GDM1 (cell line): ENCODE measurements around the gene POGZ.
"Not testable (repeated sequence)": the region's sequence is repeated elsewhere in the genome, so short reads cannot be mapped to it uniquely, and the experiment has no call there.

Source experiments
- DNase-seq: peaks from one replicate; lab custom pipeline; 2025; lab: John Stamatoyannopoulos, UW

Gene POGZ

DNA sequence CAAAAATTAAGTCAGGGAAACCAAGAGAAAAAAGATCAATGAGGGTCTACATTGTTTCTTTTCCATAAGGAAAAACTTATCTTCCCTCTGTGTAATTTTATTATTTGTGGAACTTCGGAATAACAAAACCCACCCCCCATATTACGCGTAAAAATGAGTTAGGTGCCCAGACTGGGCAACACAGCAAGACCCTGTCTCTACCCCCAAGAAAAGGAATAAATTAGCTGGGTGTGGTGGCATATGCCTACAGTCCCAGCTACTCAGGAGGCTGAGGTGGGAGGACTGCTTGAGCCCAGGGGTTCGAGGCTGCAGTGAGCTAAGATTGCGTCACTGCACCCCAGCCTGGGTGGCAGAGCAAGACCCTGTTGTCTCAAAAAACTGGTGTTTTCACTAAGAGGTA, 39.5 kb downstream of the POGZ start:
- DNase-seq, result no peak

DNA sequence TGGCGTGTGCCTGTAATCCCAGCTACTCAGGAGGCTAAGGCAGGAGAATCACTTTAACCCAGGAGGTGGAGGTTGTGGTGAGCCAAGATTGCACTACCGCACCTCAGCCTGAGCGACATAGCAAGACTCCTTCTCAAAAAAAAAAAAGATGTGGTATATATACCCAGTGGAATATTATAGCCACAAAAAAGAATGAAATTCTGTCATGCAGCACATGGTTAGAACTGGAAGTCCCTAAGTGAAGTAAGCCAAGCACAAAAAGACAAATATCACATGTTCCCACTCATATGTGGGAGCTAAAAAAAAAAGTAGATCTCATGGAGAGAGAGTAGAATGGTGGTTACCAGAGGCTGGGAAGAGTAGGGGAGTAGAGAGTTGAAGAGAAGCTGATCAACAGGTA, 41.2 kb downstream of the POGZ start:
- DNase-seq, result no peak

DNA sequence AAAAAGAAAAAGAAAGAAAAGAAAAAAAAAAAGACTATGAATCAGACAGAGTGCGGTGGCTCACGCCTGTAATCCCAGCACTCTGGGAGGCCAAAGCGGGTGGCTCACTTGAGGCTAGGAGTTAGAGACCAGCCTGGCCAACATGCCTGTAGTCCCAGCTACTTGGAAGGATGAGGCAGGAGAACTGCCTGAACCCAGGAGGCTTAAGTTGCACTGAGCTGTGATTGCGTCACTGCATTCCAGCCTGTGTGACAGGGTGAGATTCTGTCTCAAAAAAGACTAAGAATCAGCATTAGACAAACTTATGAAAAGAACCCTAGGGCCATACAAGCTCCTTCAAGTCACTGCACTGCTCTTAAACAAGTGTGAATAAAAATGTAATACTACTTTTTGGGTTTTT, 43.1 kb downstream of the POGZ start:
- DNase-seq, result no peak

- no peak for DNase-seq
Observed at GRCh38 chr1:151411884-151412283, 47.4 kb downstream of the POGZ start.

GRCh38 chr1:151408891-151409290, 50.4 kb downstream of the POGZ start:
- no peak for DNase-seq

GRCh38 chr1:151407304-151407703, 52.0 kb downstream of the POGZ start:
- DNase-seq, result no peak

DNA sequence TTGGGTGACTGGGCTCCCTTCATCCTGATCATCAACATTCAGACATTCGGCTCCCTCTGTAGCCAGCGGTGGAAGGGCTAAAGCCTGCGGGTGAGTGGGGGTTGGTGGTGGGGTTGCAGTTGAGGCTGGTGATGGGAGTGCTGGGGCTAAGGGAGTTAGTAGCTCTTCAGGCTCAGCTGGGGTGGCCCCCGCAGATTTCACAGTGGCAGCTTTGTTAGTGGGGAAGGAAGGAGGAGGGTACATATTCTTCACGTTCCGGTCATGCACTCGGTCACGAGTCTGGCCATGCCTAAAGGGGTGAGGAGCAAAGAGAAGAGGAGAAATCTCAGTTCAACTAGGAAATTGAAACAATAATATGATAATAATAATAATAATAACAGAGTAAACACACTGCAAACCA, 53.1 kb downstream of the POGZ start:
- no peak for DNase-seq

DNA sequence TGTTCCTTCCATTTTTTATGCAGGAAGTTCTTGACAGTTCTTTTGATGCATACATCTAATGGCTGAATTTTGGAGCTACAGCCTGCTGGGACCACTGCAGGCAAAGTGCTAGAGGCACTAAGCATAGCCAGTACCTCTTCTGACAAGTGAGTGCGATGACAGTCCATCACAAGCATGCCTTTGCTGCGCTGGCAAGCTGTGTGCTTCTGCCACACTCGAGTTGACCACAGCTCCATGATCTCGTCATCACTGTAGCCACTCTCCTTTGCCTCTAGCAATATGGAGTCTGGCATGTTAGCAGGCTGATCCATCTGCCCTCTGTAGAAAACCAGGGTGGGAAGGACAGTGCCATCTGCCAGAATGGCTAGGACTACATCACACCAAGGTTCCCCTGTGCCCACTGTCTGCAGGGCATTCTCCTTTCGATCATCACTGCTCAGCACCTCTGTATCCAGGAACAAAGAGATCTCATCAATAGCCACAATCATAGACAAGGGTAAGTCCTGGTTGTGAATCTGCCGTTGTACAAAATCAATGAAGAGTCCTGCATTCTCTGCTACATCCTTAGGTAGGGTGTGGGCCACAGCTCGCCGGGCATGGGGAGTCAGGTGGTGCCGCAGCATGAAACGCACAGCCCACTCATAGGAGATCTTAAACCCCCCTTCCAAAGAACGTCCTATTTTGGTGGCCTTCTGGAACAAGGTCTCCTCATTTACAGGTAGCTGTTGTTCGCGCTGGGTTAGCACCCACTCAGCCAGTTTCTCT, 53.9 kb downstream of the POGZ start:
- DNase-seq, result no peak

DNA sequence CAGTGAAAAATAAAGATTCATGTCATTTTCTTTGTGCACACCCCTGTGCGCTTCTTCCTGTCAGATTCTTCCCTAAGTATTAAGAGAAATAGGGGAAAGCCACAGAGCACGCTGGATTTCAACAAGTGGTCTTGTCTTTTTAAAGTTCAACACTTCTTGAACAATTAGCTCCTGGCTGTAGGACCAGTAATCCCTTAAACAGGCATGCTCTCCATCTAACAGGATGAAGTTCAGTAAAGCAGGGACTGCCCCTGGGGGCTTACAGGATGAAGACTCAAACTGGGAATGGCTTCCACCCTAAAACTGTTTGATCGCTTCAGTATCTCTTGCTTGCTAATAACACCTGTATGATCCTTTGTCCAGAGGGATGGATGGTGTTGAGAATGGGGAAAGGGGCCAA, 55.7 kb downstream of the POGZ start:
- no peak for DNase-seq

DNA sequence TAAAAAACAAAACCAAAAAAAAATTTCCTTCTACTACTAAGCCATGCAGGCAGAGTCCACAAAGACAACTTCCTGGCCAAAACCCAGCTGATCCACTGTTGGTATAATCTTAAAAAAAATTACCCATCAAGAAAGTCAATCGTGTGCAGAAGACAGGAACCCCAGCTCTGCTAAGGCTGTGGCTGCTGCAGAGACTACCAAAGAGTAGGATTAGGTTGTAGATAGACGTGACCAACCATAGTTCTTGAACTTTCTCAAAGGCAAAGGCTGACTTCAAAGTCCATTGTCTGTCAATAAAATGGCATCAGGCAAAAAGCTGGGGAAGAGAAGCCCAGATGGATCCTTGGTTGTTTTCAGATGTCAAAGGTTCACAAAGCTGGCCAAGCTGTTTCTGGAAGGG, 56.5 kb downstream of the POGZ start:
- no peak for DNase-seq

GRCh38 chr1:151401860-151402259, 57.4 kb downstream of the POGZ start:
- DNase-seq, result no peak

DNA sequence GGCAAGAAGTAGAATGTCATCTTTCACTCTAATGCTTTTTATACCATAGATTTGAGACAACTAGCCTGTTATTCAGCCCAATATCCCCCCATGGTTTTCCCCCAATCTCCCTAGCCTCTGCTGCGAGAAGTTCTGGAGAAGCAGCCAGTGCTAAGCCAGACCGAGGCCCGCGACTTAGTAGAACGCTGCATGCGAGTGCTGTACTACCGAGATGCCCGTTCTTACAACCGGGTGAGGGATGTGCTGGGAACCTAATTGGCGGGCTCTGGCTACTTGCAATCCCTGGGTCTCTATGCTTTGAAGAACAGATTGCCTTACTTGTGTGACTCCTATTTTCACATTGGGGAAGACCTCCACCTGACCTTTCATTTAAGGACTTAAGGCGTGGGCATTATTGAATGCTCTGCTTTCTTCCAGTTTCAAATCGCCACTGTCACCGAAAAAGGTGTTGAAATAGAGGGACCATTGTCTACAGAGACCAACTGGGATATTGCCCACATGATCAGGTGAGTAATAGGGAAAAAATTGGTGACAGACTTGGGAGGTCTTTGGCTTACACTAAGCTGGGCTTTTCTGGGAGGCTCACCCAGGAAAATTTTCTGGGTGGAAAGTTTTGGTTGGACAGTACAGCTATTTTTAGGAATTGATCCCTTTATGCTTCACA, 58.0 kb downstream of the POGZ start:
- DNase-seq, result no peak

DNA sequence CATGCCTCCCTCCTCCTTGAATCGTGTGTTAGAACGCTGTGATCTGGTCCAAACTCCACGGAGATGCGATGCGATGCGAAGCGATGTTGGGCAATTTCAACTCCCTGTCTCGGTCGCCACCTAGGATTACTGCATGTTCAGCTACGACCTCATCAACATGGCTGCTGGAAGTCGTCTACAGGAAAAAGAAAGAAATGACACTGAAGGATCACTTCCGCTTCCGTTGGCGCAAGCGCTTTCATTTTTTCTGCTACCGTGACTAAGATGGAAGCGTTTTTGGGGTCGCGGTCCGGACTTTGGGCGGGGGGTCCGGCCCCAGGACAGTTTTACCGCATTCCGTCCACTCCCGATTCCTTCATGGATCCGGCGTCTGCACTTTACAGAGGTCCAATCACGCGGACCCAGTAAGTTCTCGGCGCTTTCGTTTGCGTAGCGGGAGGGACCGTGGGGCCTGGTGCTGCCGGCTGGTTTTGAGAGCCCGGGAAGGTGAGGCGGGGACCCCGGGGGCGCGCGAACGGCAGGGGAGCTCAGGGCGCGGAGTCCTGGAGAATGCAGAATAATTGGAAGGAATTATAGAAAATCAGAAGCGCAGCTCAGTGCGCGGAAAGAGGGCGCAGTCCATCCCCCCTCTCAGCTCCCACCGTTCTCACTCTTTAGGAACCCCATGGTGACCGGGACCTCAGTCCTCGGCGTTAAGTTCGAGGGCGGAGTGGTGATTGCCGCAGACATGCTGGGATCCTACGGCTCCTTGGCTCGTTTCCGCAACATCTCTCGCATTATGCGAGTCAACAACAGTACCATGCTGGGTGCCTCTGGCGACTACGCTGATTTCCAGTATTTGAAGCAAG, 59.7 kb downstream of the POGZ start, which contains the start of gene PSMB4:
PSMB4 (plus strand) TSS at position 250 of the 848 bp plus-strand sequence; CDS start at position 265, 15 bp downstream.
- DNase-seq, result peak; percentile 82

DNA sequence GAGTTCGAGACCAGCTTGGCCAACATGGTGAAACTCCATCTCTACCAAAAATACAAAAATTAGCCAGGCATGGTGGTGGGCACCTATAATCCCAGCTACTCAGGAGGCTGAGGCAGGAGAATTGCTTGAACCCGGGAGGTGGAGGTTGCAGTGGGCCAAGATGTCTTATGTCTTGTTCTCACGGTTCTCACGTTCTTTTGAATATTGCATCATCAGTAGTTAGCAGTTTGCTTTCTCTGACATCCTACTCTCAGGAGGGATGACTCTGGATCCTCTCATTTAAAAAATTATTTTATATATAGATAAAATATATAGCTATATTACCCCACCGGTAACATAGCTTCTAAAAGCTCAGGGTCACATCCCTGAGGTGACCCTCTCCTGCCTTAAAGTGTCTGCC, 63.0 kb downstream of the POGZ start:
- not testable (repeated sequence) for DNase-seq

DNA sequence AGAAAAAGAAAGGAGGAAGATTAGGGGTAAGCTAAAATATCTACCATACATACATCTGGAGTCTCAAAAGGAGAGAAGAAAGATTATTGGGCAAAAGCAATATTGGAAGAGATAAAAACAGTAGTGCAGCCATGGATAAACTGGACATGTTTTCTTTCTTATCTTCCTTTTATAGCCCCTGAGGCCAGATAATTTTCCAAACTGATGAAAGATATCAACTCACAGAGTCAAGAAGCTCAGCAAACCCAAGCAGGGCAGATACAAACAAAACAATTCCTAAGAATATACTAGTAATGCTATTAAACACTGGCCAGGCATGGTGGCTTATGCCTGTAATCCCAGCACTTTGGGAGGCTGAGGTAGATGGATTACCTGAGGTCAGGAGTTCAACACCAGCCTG, 65.7 kb downstream of the POGZ start:
- no peak for DNase-seq

DNA sequence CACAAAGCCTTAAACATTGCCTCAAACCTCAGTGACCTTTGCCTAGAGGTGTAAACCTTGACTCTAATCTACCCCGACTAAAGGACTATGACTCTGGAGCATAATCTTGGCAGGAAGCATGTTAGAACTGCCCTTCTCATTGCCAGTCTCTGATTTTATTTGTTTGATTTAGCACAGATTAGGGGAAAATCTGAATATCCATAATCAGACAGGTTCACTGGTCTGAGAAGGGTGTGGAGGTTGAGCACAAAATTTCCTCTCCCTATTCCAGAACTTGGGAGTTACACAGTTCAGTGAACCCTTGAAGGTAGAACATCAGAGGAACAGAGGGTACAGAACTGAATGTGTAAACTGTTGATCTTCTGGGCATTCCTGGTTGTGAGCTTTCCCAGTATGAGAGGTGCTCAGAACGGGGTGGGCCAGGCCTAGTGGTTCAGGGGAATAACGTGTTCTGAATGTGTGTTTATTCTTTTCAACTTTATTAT, 68.2 kb downstream of the POGZ start:
- DNase-seq, result no peak

DNA sequence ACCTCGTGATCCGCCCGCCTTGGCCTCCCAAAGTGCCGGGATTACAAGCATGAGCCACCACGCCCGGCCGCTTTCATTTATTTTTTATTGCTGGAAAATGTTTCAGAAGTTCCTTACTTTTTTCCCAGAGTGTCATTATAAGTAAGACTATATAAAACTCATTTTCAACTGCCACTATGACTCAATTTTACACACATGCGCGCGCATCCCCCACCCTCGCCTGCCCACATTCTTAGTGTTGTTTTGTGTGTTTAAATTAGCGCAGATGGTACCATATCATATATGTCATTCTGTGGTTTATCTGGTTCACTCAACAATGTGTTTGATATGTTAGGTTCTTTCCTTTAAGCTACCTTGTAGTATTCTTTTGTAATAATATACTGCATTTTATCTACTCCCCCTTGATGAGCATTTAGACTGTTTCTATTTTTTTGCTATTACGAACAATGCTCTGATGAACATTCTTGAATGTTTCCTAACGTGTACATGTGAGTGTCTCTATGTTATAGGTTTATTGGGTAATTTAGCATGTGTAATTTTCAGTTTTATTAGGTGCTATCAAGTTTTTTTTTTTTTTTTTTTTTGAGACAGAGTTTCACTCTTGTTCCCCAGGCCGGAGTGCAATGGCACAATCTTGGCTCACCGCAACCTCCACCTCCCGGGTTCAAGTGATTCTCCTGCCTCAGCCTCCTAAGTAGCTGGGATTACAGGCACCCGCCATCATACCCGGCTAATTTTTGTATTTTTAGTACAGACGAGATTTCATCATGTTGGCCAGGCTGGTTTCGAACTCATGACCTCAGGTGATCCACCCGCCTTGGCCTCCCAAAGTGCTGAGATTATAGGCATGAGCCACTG, 68.8 kb downstream of the POGZ start:
- not testable (repeated sequence) for DNase-seq

GRCh38 chr1:151386002-151386401, 73.3 kb downstream of the POGZ start:
- DNase-seq, result no peak

GRCh38 chr1:151384584-151384983, 74.7 kb downstream of the POGZ start:
- no peak for DNase-seq

- DNase-seq, result no peak
Observed at GRCh38 chr1:151377150-151377884, 82.0 kb downstream of the POGZ start.

DNA sequence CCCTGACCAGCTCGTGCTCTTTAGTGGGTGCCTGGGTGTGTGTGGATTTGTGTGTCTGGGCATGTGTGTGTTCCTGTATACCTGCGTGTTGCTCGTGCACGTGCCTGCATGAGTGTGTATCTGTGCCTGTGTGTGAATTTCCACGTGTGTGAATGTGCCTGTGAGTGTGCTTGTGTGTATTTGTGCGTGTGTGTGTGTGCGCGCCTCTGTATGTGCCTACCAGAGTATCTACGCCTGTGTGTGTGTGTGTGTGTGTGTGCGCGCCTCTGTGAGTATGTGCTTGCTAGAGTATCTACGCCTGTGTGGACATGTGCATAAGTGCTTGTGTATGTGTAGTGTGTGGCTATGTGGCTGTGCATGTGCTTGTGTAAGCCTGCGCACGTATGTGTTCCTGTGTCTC, 86.1 kb downstream of the POGZ start:
- DNase-seq, result no peak
